GM12891 (cell line): Measurements from ENCODE around the gene LCN10.

Experiments used
- PAX5 ChIP-seq: IDR thresholded peaks from 2 replicates; pipeline ENCODE4 v1.6.1; 2011; ENCODE audit warnings: low read length, moderate library complexity, mild to moderate bottlenecking; ENCODE audit not compliant: insufficient read depth, severe bottlenecking
- POLR2A ChIP-seq: IDR thresholded peaks from 2 replicates; pipeline ENCODE4 v1.6.1; 2011; ENCODE audit warnings: low read depth, low read length, control low read depth
- POLR2AphosphoS5 ChIP-seq: IDR thresholded peaks from 2 replicates; pipeline ENCODE4 v1.6.1; 2011; ENCODE audit warnings: low read depth, low read length, control low read depth
- POU2F2 ChIP-seq: IDR thresholded peaks from 2 replicates; pipeline ENCODE4 v1.6.1; 2011; ENCODE audit warnings: low read depth, mild to moderate bottlenecking, control low read depth, low read length, moderate library complexity
- SPI1 ChIP-seq: IDR thresholded peaks from 2 replicates; pipeline ENCODE4 v1.6.1; 2011; ENCODE audit warnings: low read depth, low read length, control low read depth
- TAF1 ChIP-seq: IDR thresholded peaks from 2 replicates; pipeline ENCODE4 v1.6.1; 2011; ENCODE audit warnings: low read depth, low read length, control low read depth

DNA sequence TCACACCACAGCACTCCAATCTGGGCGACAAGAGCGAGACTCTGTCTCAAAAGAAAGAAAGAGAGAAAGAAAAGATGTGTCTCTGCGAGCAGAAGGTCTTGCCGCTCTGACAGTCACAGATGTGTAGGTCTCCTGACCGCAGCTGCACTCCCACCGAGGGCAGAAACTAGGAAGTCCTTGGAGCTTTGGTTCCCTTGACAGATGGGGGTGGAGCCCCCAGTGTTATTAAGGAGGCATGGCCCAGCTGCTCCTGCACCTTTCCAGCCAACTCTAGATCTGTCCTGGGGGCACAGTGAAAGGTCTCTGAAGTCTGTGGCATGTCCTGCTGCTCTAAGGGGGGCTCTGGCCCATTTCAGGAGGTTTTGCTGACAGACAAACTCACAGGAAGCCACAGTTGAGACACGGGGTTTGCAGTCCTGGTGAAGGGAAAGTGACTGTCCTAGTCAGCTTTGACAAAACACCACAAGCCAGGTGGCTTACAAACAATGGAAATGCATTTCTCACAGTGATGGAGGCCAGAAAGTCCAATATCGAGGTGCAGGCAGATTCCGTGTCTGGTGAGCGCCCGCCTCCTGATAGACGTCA lies 39.4 kb downstream of the LCN10 start:
- TF ChIP-seq POLR2AphosphoS5, result no peak
- no peak for TF ChIP-seq POLR2A
- no peak for TF ChIP-seq POU2F2
- TF ChIP-seq TAF1, result no peak
- peak; percentile 26; the same call in 1 of the 2 replicates for TF ChIP-seq SPI1
- TF ChIP-seq PAX5, result no peak
